Stomach (tissue), 4 donors: ENCODE data around the gene SIGLEC14.

Experiments used
- CTCF ChIP-seq, 7 experiments: fragments of 450-650 bp in 4 of 7; fragments of 200-600 bp in 3 of 7; sonication (generic) in 3 of 7; IDR thresholded peaks; one replicate each; pipeline ENCODE4 v1.5.1; 2016 to 2019; ENCODE audit warnings: antibody characterized with exemption in 7 of 7, control low read depth in 2 of 7, mild to moderate bottlenecking in 1 of 7
- POLR2A ChIP-seq, 4 donors: fragments of 450-650 bp; IDR thresholded peaks; one replicate each; pipeline ENCODE4 v1.6.1; 2016; ENCODE audit warnings: antibody characterized with exemption in 4 of 4, control low read depth in 2 of 4, mild to moderate bottlenecking in 1 of 4, moderate library complexity in 1 of 4

GRCh38 chr19:51653162-51653561 lies 6.5 kb upstream of the SIGLEC14 start:
- TF ChIP-seq CTCF (IDR thresholded peaks at IDR 0.05): no peak
- no peak for TF ChIP-seq POLR2A (IDR thresholded peaks at IDR 0.05)
